Measurements from ENCODE around the gene GTF3C4.

DNA sequence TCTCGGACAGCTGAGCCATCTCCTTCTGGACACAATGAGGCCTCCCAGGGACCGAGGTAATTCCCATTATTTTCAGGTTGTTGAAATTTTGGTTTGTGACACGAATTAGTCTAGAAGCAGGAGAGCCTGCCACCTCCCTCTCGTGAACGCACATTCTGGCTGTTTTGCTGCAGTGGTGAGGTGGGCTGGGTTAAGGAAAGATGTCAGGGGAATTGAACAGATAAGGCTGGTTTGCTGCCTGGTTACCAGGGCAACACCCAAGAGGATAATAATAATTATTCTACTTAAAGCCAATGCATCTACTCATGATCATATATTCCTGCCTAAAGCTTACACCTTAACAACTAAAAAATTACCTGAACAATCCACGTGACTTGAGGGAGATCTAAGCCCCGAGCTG is 38.6 kb upstream of the GTF3C4 start:
- TF ChIP-seq, protein P1, sequence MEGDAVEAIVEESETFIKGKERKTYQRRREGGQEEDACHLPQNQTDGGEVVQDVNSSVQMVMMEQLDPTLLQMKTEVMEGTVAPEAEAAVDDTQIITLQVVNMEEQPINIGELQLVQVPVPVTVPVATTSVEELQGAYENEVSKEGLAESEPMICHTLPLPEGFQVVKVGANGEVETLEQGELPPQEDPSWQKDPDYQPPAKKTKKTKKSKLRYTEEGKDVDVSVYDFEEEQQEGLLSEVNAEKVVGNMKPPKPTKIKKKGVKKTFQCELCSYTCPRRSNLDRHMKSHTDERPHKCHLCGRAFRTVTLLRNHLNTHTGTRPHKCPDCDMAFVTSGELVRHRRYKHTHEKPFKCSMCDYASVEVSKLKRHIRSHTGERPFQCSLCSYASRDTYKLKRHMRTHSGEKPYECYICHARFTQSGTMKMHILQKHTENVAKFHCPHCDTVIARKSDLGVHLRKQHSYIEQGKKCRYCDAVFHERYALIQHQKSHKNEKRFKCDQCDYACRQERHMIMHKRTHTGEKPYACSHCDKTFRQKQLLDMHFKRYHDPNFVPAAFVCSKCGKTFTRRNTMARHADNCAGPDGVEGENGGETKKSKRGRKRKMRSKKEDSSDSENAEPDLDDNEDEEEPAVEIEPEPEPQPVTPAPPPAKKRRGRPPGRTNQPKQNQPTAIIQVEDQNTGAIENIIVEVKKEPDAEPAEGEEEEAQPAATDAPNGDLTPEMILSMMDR (IDR thresholded peaks at IDR 0.05) = no peak
- TF ChIP-seq POLR2AphosphoS5 (IDR thresholded peaks at IDR 0.05; ENCODE audit: low read depth, low read length) (no peak), SIN3A (IDR thresholded peaks at IDR 0.05; ENCODE audit: borderline replicate concordance, insufficient read depth, low read depth, low read length) (no peak)
- TF ChIP-seq, protein P2, sequence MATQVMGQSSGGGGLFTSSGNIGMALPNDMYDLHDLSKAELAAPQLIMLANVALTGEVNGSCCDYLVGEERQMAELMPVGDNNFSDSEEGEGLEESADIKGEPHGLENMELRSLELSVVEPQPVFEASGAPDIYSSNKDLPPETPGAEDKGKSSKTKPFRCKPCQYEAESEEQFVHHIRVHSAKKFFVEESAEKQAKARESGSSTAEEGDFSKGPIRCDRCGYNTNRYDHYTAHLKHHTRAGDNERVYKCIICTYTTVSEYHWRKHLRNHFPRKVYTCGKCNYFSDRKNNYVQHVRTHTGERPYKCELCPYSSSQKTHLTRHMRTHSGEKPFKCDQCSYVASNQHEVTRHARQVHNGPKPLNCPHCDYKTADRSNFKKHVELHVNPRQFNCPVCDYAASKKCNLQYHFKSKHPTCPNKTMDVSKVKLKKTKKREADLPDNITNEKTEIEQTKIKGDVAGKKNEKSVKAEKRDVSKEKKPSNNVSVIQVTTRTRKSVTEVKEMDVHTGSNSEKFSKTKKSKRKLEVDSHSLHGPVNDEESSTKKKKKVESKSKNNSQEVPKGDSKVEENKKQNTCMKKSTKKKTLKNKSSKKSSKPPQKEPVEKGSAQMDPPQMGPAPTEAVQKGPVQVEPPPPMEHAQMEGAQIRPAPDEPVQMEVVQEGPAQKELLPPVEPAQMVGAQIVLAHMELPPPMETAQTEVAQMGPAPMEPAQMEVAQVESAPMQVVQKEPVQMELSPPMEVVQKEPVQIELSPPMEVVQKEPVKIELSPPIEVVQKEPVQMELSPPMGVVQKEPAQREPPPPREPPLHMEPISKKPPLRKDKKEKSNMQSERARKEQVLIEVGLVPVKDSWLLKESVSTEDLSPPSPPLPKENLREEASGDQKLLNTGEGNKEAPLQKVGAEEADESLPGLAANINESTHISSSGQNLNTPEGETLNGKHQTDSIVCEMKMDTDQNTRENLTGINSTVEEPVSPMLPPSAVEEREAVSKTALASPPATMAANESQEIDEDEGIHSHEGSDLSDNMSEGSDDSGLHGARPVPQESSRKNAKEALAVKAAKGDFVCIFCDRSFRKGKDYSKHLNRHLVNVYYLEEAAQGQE (IDR thresholded peaks at IDR 0.05; ENCODE audit: insufficient read depth in 1 of 2, low read depth in 2 of 2, low read length in 1 of 2) = no peak

All from Panc1 (cell line).